GM21619 (cell line): ENCODE results near the gene DEPP1.

Experiments used
- ATAC-seq: cut with Tn5 transposase; IDR thresholded peaks from one replicate; pipeline ENCODE4 v1.9.1; 2021; ENCODE audit not compliant: unreplicated experiment

The DEPP1 gene

GRCh38 chr10:44980309-44981171 lies 1.9 kb upstream of the DEPP1 start:
- no peak for ATAC-seq

GRCh38 chr10:44979281-44980191 lies 927 bp upstream of the DEPP1 start:
- no peak for ATAC-seq

- no peak for ATAC-seq
Measured at GRCh38 chr10:44978213-44978569, 418 bp downstream of the DEPP1 start.

GRCh38 chr10:44977287-44978212 lies 1.1 kb downstream of the DEPP1 start:
- no peak for ATAC-seq

- ATAC-seq, result no peak
Measured at GRCh38 chr10:44976352-44977198, 2.0 kb downstream of the DEPP1 start.

- ATAC-seq, result no peak
Measured at GRCh38 chr10:44975431-44976331, 2.9 kb downstream of the DEPP1 start.

GRCh38 chr10:44974628-44975430 lies 3.8 kb downstream of the DEPP1 start:
- ATAC-seq, result peak; percentile 63

- ATAC-seq, result no peak
Measured at GRCh38 chr10:44974082-44974627, 4.5 kb downstream of the DEPP1 start.

GRCh38 chr10:44973323-44974081 lies 5.1 kb downstream of the DEPP1 start:
- ATAC-seq, result peak; percentile 20

GRCh38 chr10:44972874-44973306 lies 5.7 kb downstream of the DEPP1 start:
- ATAC-seq, result no peak

GRCh38 chr10:44971935-44972757 lies 6.5 kb downstream of the DEPP1 start:
- ATAC-seq, result no peak

- ATAC-seq, result no peak
Measured at GRCh38 chr10:44971434-44971833, 7.2 kb downstream of the DEPP1 start.

- ATAC-seq, result no peak
Measured at GRCh38 chr10:44970812-44971395, 7.7 kb downstream of the DEPP1 start.

- no peak for ATAC-seq
Measured at GRCh38 chr10:44969854-44970253, 8.8 kb downstream of the DEPP1 start.

- no peak for ATAC-seq
Measured at GRCh38 chr10:44968500-44969400, 9.9 kb downstream of the DEPP1 start.
